GM23248 (cell line): Measurements from ENCODE around the gene RAF1.

Source experiments
- EZH2 ChIP-seq: fragments of 200-600 bp; sonication (generic); IDR thresholded peaks from 2 replicates; pipeline ENCODE4 v1.6.1; 2018; ENCODE audit warnings: antibody characterized with exemption, mild to moderate bottlenecking; ENCODE audit not compliant: insufficient read depth, poor library complexity, severe bottlenecking
- EZH2phosphoT487 ChIP-seq: fragments of 200-600 bp; sonication (generic); IDR thresholded peaks from 2 replicates; pipeline ENCODE4 v1.6.1; 2018; ENCODE audit warnings: antibody characterized with exemption, moderate library complexity, mild to moderate bottlenecking, low read depth; ENCODE audit not compliant: insufficient read depth

DNA sequence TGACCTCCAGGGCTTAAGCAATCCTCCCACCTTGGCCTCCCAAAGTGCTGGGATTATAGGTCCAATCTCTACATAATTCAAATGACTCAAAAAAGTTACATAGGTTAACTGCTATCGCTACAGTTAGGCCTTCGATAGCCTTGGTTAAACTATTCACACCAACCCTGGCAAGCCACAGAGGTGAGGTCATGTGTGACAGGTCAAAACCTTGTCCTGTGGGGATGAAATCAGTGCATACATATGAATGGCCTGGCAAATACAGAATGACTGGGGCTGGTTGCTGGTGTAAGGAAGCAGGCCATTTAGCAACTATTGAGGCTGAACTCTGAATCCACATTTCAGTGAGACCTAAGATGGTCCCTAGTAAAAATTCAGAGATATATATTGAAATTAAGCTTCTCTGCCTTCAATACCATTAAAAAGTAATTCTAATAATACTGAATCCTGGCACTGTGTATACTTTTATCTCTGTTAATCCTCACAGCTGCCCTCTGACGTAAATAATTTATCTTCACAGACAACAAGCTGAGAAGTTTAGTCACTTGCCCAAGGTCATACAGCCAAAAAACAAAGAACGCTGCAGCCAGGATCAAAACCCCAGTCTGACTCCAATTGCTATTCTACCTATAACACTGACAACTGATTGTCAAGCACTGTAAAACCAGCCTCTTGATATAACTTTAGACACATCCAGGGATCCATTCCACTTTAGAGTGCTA is 71.8 kb downstream of the RAF1 start:
- TF ChIP-seq EZH2: no peak
- no peak for TF ChIP-seq EZH2phosphoT487
